Prostate gland (tissue), 2 donors: Measurements from ENCODE around the gene KRTAP2-1.

Experiments
- POLR2A ChIP-seq: fragments of 450-650 bp; IDR thresholded peaks from one replicate; pipeline ENCODE4 v1.6.1; 2016; ENCODE audit warnings: antibody characterized with exemption, mild to moderate bottlenecking
- POLR2AphosphoS5 ChIP-seq: sonication (generic); formaldehyde crosslinking; IDR thresholded peaks from one replicate; pipeline ENCODE4 v1.6.1; 2017; ENCODE audit warnings: antibody characterized with exemption
- TF ChIP-seq, protein P1 (sequence below), 4 experiments: fragments of 200-600 bp in 2 of 4; fragments of 450-650 bp in 2 of 4; sonication (generic) in 2 of 4; IDR thresholded peaks; 1 replicate in 3 of 4; 2 replicates in 1 of 4; pipeline ENCODE4 v1.5.1; 2016 to 2019; ENCODE audit warnings: antibody characterized with exemption in 4 of 4, mild to moderate bottlenecking in 2 of 4, moderate library complexity in 2 of 4

- TF ChIP-seq, protein P1, sequence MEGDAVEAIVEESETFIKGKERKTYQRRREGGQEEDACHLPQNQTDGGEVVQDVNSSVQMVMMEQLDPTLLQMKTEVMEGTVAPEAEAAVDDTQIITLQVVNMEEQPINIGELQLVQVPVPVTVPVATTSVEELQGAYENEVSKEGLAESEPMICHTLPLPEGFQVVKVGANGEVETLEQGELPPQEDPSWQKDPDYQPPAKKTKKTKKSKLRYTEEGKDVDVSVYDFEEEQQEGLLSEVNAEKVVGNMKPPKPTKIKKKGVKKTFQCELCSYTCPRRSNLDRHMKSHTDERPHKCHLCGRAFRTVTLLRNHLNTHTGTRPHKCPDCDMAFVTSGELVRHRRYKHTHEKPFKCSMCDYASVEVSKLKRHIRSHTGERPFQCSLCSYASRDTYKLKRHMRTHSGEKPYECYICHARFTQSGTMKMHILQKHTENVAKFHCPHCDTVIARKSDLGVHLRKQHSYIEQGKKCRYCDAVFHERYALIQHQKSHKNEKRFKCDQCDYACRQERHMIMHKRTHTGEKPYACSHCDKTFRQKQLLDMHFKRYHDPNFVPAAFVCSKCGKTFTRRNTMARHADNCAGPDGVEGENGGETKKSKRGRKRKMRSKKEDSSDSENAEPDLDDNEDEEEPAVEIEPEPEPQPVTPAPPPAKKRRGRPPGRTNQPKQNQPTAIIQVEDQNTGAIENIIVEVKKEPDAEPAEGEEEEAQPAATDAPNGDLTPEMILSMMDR (IDR thresholded peaks at IDR 0.05), result no peak
- TF ChIP-seq POLR2AphosphoS5, result peak; percentile 14
- TF ChIP-seq POLR2A, result no peak
Measured at GRCh38 chr17:41009301-41009760, 37.8 kb downstream of the KRTAP2-1 start.
